A549 (cell line): Measurements from ENCODE around the gene CRMP1.

Experiments
- TF ChIP-seq, protein P1 (sequence below): fragments of >200 bp; sonication (Bioruptor Twin); formaldehyde crosslinking; IDR thresholded peaks from 3 replicates; pipeline ENCODE4 v1.5.1; 2016
- TF ChIP-seq, protein P2 (sequence below): IDR thresholded peaks from 2 replicates; pipeline ENCODE4 v1.6.1; 2012

DNA sequence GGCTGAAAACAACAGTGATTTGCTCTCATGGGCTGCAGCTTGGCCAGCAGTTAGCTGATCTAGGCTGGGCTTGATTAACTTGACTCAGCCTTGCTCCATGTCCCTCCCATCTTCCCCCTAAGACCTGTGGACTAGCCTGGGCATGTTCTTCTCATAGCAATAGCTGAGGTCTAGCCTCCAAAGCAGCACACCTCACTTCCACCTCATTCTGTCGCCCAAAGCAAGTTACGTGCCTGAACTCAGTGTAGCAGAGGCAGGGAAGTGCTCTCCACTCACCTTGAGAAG, 119.7 kb downstream of the CRMP1 start:
- TF ChIP-seq, protein P1, sequence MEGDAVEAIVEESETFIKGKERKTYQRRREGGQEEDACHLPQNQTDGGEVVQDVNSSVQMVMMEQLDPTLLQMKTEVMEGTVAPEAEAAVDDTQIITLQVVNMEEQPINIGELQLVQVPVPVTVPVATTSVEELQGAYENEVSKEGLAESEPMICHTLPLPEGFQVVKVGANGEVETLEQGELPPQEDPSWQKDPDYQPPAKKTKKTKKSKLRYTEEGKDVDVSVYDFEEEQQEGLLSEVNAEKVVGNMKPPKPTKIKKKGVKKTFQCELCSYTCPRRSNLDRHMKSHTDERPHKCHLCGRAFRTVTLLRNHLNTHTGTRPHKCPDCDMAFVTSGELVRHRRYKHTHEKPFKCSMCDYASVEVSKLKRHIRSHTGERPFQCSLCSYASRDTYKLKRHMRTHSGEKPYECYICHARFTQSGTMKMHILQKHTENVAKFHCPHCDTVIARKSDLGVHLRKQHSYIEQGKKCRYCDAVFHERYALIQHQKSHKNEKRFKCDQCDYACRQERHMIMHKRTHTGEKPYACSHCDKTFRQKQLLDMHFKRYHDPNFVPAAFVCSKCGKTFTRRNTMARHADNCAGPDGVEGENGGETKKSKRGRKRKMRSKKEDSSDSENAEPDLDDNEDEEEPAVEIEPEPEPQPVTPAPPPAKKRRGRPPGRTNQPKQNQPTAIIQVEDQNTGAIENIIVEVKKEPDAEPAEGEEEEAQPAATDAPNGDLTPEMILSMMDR: no peak
- TF ChIP-seq, protein P2, sequence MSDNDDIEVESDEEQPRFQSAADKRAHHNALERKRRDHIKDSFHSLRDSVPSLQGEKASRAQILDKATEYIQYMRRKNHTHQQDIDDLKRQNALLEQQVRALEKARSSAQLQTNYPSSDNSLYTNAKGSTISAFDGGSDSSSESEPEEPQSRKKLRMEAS: no peak
